ENCODE results near the gene YWHAE. TPM values are rescaled to one million over a fixed set of nuclear protein-coding genes. Genes with fewer than 3 reads are reported as not detected.

Gene YWHAE
- total and polyA plus RNA-seq, 10 of the 15 experiments (the other 5 are each of a cell fraction or from before 2014, with no cell fraction given), result 189 to 651 (median 469) TPM

GRCh38 chr17:1375615-1376014 lies 24.4 kb downstream of the YWHAE start:
- 29% methylated on average over 2 of the region's 2 CpGs for WGBS (ENCODE audit: insufficient coverage, insufficient replicate concordance, low lambda C conversion rate, missing lambda C conversion rate)
- Histone ChIP-seq H3K9ac (ENCODE audit: control insufficient read depth, insufficient read depth, low read length) (no peak overlapping the region; the same call in 1 of the 2 replicates), H3K36me3 (ENCODE audit: control insufficient read depth in 2 of 2, insufficient read depth in 2 of 2, low read length in 1 of 2) (peaks cover 9 to 18% of the 10 kb centered on the region in 2 experiments), H3K9me3 (replicated peaks; ENCODE audit: control insufficient read depth, insufficient read depth, low read length) (no peaks in the 10 kb centered on the region), H2AFZ (ENCODE audit: control insufficient read depth, low read depth, low read length) (no peak overlapping the region), H3K27ac (ENCODE audit: control insufficient read depth, insufficient read depth) (peak overlapping the region; percentile 67), H3K79me2 (ENCODE audit: control insufficient read depth, insufficient read depth, low read length) (peaks cover 97% of the 10 kb centered on the region), H3K4me3 (peak overlapping the region; percentile 15; the same call in 1 of the 2 replicates), H3K27me3 (replicated peaks in 1 of 2; ENCODE audit: control insufficient read depth in 2 of 2, insufficient read depth in 2 of 2, low read length in 1 of 2) (no peaks in the 10 kb centered on the region), H4K20me1 (ENCODE audit: control insufficient read depth, insufficient read depth) (peaks cover 38% of the 10 kb centered on the region), H3K4me2 (ENCODE audit: control insufficient read depth, insufficient read depth) (peak overlapping the region; percentile 71), H3K4me1 (ENCODE audit: control insufficient read depth, insufficient read depth, low read length) (peaks cover 74% of the 10 kb centered on the region)
- TF ChIP-seq RELB (IDR thresholded peaks at IDR 0.05; ENCODE audit: low read depth), result peak; percentile 45; the same call in 1 of the 2 replicates
- no peak for TF ChIP-seq ZSCAN29 (IDR thresholded peaks at IDR 0.05)
- TF ChIP-seq MEF2A (IDR thresholded peaks at IDR 0.05; ENCODE audit: insufficient read depth, low read depth, low read length), result no peak
- no peak for TF ChIP-seq MEF2B (IDR thresholded peaks at IDR 0.05; ENCODE audit: partially characterized antibody, poor library complexity, severe bottlenecking)
- TF ChIP-seq RCOR1 (conservative IDR thresholded peaks at IDR 0.05; ENCODE audit: low read depth, low read length), result no peak
- 0 out of 2 replicates have a peak, but pooled peaks have one; percentile 24 for TF ChIP-seq RUNX3 (IDR thresholded peaks at IDR 0.05; ENCODE audit: low read length)
- TF ChIP-seq, protein P1, sequence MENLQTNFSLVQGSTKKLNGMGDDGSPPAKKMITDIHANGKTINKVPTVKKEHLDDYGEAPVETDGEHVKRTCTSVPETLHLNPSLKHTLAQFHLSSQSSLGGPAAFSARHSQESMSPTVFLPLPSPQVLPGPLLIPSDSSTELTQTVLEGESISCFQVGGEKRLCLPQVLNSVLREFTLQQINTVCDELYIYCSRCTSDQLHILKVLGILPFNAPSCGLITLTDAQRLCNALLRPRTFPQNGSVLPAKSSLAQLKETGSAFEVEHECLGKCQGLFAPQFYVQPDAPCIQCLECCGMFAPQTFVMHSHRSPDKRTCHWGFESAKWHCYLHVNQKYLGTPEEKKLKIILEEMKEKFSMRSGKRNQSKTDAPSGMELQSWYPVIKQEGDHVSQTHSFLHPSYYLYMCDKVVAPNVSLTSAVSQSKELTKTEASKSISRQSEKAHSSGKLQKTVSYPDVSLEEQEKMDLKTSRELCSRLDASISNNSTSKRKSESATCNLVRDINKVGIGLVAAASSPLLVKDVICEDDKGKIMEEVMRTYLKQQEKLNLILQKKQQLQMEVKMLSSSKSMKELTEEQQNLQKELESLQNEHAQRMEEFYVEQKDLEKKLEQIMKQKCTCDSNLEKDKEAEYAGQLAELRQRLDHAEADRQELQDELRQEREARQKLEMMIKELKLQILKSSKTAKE (IDR thresholded peaks at IDR 0.05; ENCODE audit: low read depth, poor library complexity, severe bottlenecking), result peak; percentile 31
- no peak for TF ChIP-seq RAD51 (IDR thresholded peaks at IDR 0.05)
- no peak for TF ChIP-seq ZBTB40 (IDR thresholded peaks at IDR 0.05; ENCODE audit: borderline replicate concordance)
- peak in 1 of 2 experiments; percentile 18; a peak in 2 of 4 replicates for TF ChIP-seq IKZF2 (IDR thresholded peaks at IDR 0.05)
- 0 out of 2 replicates have a peak, but pooled peaks have one; percentile 4 for TF ChIP-seq IKZF1 (conservative IDR thresholded peaks at IDR 0.05)
- CTCF ChIA-PET, result interaction anchor here (1.2 to 4.7 kb wide), 4 partner anchors 8 to 157 kb away, joined by 3 to 42 read pairs (median 6); no protein-coding TSS in a partner anchor
- FAIRE-seq (no peak), DNase-seq (ENCODE audit: low read depth, low spot score) (no peak), ATAC-seq (peak; percentile 41)
- POLR2A ChIA-PET, result interaction anchor here (0.6 to 1.4 kb wide), 4 partner anchors 25 to 145 kb away, joined by 3 to 4 read pairs (median 3); partner anchors contain the start of gene YWHAE
- BruUV-seq (replicated peaks), result no TSS peak
- in situ Hi-C loops (cut with MboI), result no loop called here
- RAD21 ChIA-PET (ENCODE audit: unreplicated experiment), result interaction anchor here (0.7 to 2.9 kb wide), 4 partner anchors 10 to 255 kb away, joined by 3 to 14 read pairs (median 7); partner anchors contain the start of gene YWHAE
- intact Hi-C loops (cut with micrococcal nuclease; ENCODE audit: unreplicated experiment), result no loop called here
- SMC1A ChIA-PET (ENCODE audit: uncharacterized antibody, unreplicated experiment), result interaction anchor here (1.8 to 6.7 kb wide), 4 partner anchors 9 to 22 kb away, joined by 7 to 61 read pairs (median 27); no protein-coding TSS in a partner anchor

Measured in GM12878 (cell line).